Activated naive CD4-positive, alpha-beta T cell treated with anti-CD3 and anti-CD28 coated beads for 36 hours (primary cell): ENCODE measurements around the gene TMC4. TPM values are rescaled to one million over a fixed set of nuclear protein-coding genes. Genes with fewer than 3 reads are reported as not detected.

Experiments used
- total RNA-seq, 2 experiments: library from RNA; stranded (reverse); gene quantifications; one replicate each; pipeline ENCODE4 v1.2.3, GENCODE V29; 2021

TMC4 gene
- total RNA-seq, 2 experiments from 2014 or later: 0.24 TPM; not detected in 1

Other genes starting within 250 kb of the TMC4 start
- not detected for gene CACNG8, start 210.2 kb downstream of the TMC4 start, total RNA-seq
- gene CACNG6, start 181.5 kb downstream of the TMC4 start, total RNA-seq: not detected
- not detected for gene VSTM1, start 109.3 kb downstream of the TMC4 start, total RNA-seq
- gene TARM1, start 91.8 kb downstream of the TMC4 start, total RNA-seq: not detected
- under 1 TPM; 0.17 to 0.36 TPM for gene OSCAR, start 72.4 kb downstream of the TMC4 start, total RNA-seq
- gene NDUFA3, start 70.3 kb downstream of the TMC4 start, total RNA-seq: 100 to 1,000 TPM; 110 to 120 TPM
- gene TFPT, start 57.5 kb downstream of the TMC4 start, total RNA-seq: 10 to 100 TPM; 17.0 to 17.3 TPM
- gene PRPF31, start 57.4 kb downstream of the TMC4 start, total RNA-seq: 10 to 100 TPM; 67.5 to 71.8 TPM
- gene CNOT3, start 35.4 kb downstream of the TMC4 start, total RNA-seq: 10 to 100 TPM; 50.4 to 58.3 TPM
- 1 to 10 TPM; 4.7 to 5.6 TPM for gene LENG1, start 13.4 kb downstream of the TMC4 start, total RNA-seq
- 10 to 100 TPM; 33.7 to 36.1 TPM for gene MBOAT7, start 16.4 kb upstream of the TMC4 start, total RNA-seq
- 1 to 10 TPM; 8.0 to 8.5 TPM for gene TSEN34, start 18.1 kb upstream of the TMC4 start, total RNA-seq
- 1,000 to 10,000 TPM; 1,883 to 1,912 TPM for gene RPS9, start 27.7 kb upstream of the TMC4 start, total RNA-seq
- gene LILRB3, start 49.8 kb upstream of the TMC4 start, total RNA-seq: not detected
- not detected for gene LILRA6, start 69.6 kb upstream of the TMC4 start, total RNA-seq
- not detected for gene LILRB5, start 84.1 kb upstream of the TMC4 start, total RNA-seq
- gene LILRB2, start 108.0 kb upstream of the TMC4 start, total RNA-seq: not detected
- gene LILRA5, start 140.0 kb upstream of the TMC4 start, total RNA-seq: not detected
- not detected for gene LILRA4, start 166.0 kb upstream of the TMC4 start, total RNA-seq
- 1 to 10 TPM; 5.2 to 5.7 TPM for gene LAIR1, start 191.8 kb upstream of the TMC4 start, total RNA-seq
- not detected for gene TTYH1, start 242.3 kb upstream of the TMC4 start, total RNA-seq